Heart right ventricle (tissue), 16 donors: ENCODE measurements around the gene TULP3. TPM values are rescaled to one million over a fixed set of nuclear protein-coding genes. Genes with fewer than 3 reads are reported as not detected.

Source experiments
- ATAC-seq, 8 donors: fragments of 200-7000 bp; cut with Tn5 transposase; one replicate each; pipeline ENCODE4 v1.9.1; 2020; ENCODE audit warnings: mild to moderate bottlenecking in 8 of 8, moderate library complexity in 8 of 8, moderate number of reproducible peaks in 1 of 8
- DNase-seq, 2 donors: peaks; one replicate each; pipeline ENCODE4 v3.0.0-alpha.2; 2020
- H3K27ac ChIP-seq, 10 donors: fragments of 200-600 bp; sonication (generic) in 2 of 10; one replicate each; pipeline versions ENCODE4 v1.5.0 to v1.8.0; 2020 to 2022; ENCODE audit warnings: mild to moderate bottlenecking in 3 of 10
- H3K27me3 ChIP-seq, 7 donors: fragments of 200-600 bp; one replicate each; pipeline ENCODE4 v1.8.0; 2021 to 2022; ENCODE audit warnings: mild to moderate bottlenecking in 2 of 7
- H3K36me3 ChIP-seq, 9 donors: fragments of 200-600 bp; sonication (generic) in 1 of 9; one replicate each; pipeline versions ENCODE4 v1.5.0 to v1.8.0; 2020 to 2022; ENCODE audit warnings: mild to moderate bottlenecking in 2 of 9
- H3K4me1 ChIP-seq, 9 donors: fragments of 200-600 bp; sonication (generic) in 1 of 9; one replicate each; pipeline versions ENCODE4 v1.5.0 to v1.8.0; 2020 to 2022; ENCODE audit warnings: mild to moderate bottlenecking in 4 of 9
- H3K4me3 ChIP-seq, 10 donors: fragments of 200-600 bp; sonication (generic) in 2 of 10; one replicate each; pipeline versions ENCODE4 v1.5.0 to v1.8.0; 2020 to 2022; ENCODE audit warnings: mild to moderate bottlenecking in 7 of 10, moderate library complexity in 2 of 10
- H3K9me3 ChIP-seq, 11 donors: fragments of 200-600 bp in 10 of 11; sonication (generic) in 2 of 11; one replicate each; pipeline versions ENCODE4 v1.5.0 to v1.8.0; 2013 to 2022; ENCODE audit warnings: mild to moderate bottlenecking in 2 of 11, control low read depth in 1 of 11, moderate library complexity in 1 of 11
- WGBS, 2 donors: extraction: QIAGEN DNeasy Blood & Tissue Kit; methylation state at CpG; one replicate each; pipeline ENCODE4 v1.1.7; 2013; ENCODE audit warnings: inconsistent platforms in 1 of 2; 5-methylcytosine and 5-hydroxymethylcytosine counted together
- intact Hi-C, 10 donors: fragments of 100-400 bp; cut with DNase I; formaldehyde crosslinking; loops; one replicate each; pipeline versions ENCODE4 v1.11.1 to v1.14.2; 2022
- polyA plus RNA-seq, 2 donors: library from polyadenylated mRNA; stranded (reverse); fragments of 200-250 nt; gene quantifications; one replicate each; pipeline ENCODE4 v1.2.3, GENCODE V29; 2013
- total RNA-seq, 10 donors: library from RNA; stranded (reverse); fragmentation: NEBNext Ultra II Directional in 3 of 10; extraction: Animal tissue kit (Norgen Biotek cat#: 25700) in 3 of 10; gene quantifications; one replicate each; pipeline versions ENCODE4 v1.2.1 to v1.2.4, GENCODE V29; 2021 to 2023
- TF ChIP-seq, protein P1 (sequence below), 9 donors: fragments of 200-600 bp; sonication (generic) in 2 of 9; IDR thresholded peaks; one replicate each; pipeline versions ENCODE4 v1.5.0 to v1.8.0; 2021 to 2022; ENCODE audit warnings: antibody characterized with exemption in 9 of 9, mild to moderate bottlenecking in 5 of 9, moderate library complexity in 1 of 9
- donor health status: Arrhythmogenic right ventricular cardiomyopathy.
- donor health status: ischemic (EF 13 %, LVEDD 7.1; RV severe dilation, severe dysfunction).
- donor health status: healthy with polysubstance abuse.
- donor health status: DM: no; HTN: yes; CAD: no.
- donor health status: DM: no; HTN: no; CAD: no.
- donor health status: ischemic (EF 25% LVEDD 6.9; RV normal size, moderate dysfunction).
- donor health status: ischemic (EF 25% LVEDD 5.7; RV mildly dilated, moderate dysfunction).
- donor health status: healthy.
- donor health status: DM: yes; HTN: yes; CAD: no.
- donor health status: Ischemic cardiomyopathy.
- donor health status: ischemic (EF 35%, LVEDD 5.7; RV mildly dilated, moderate dysfunction).
- donor health status: nonischemic (EF 11% LVEDD 7.7; RV severe dilation, severe dysfunction).
- donor health status: DM: yes; HTN: yes; CAD: no.
- donor health status: PGD.
- donor health status: ischemic (EF 29% LVEDD 5.4; RV normal size, mild dysfunction).
- donor health status: nonischemic (EF 23%, LVEDD 6.1; RV moderate dilation, normal function).

The TULP3 gene
- total and polyA plus RNA-seq, 12 donors, result 4.0 to 7.3 (median 5.0) TPM

DNA sequence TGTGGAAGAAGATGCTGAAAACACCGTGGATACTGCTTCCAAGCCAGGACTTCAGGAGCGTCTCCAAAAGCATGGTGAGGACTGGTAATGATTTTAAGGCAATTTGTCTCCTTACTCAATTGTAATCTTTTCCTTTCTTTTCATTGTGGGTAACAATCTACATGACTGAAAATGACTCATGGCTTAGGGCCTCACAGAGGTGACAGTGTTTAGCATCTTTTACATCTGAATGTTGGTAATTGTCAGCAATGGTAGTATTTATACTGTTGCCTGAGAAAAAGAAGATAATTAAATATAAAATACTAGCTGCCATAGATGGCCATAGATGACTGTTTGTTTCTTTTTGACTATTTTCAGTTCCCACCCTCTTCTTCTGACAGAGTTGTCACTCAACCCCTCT is 31.6 kb downstream of the TULP3 start:
- H3K27me3 ChIP-seq, result no peaks in the 10 kb centered on the region
- H3K9me3 ChIP-seq, result no peaks in the 10 kb centered on the region
- H3K4me3 ChIP-seq, result no peak overlapping the region
- ATAC-seq (no peak), DNase-seq (no peak)
- TF ChIP-seq, protein P1, sequence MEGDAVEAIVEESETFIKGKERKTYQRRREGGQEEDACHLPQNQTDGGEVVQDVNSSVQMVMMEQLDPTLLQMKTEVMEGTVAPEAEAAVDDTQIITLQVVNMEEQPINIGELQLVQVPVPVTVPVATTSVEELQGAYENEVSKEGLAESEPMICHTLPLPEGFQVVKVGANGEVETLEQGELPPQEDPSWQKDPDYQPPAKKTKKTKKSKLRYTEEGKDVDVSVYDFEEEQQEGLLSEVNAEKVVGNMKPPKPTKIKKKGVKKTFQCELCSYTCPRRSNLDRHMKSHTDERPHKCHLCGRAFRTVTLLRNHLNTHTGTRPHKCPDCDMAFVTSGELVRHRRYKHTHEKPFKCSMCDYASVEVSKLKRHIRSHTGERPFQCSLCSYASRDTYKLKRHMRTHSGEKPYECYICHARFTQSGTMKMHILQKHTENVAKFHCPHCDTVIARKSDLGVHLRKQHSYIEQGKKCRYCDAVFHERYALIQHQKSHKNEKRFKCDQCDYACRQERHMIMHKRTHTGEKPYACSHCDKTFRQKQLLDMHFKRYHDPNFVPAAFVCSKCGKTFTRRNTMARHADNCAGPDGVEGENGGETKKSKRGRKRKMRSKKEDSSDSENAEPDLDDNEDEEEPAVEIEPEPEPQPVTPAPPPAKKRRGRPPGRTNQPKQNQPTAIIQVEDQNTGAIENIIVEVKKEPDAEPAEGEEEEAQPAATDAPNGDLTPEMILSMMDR (IDR thresholded peaks at IDR 0.05), result no peak
- peaks cover 0 to 82% (median 8%) of the 10 kb centered on the region in 9 donors for H3K36me3 ChIP-seq
- peaks cover 0 to 5% (median 0%) of the 10 kb centered on the region in 9 donors for H3K4me1 ChIP-seq
- WGBS, 2 donors, result 98% methylated on average over 2 of the region's 2 CpGs
- intact Hi-C loops, result no loop called here
- H3K27ac ChIP-seq, result no peak overlapping the region

DNA sequence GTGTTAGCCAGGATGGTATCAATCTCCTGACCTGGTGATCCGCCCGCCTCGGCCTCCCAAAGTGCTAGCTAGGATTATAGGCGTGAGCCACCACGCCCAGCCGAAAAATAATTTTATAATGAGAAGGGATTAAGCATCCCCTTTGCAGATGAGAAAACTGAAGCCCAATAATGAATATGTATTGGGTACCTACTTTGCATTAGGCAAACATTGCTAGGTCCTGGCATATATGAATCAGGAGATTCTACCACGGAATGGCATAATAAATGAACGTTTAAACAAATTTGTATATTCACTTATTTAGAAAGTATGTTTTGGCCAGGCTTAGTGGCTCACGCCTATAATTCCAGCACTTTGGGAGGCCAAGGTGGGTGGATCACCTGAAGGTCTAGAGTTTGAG is 32.4 kb downstream of the TULP3 start:
- peaks cover 0 to 5% (median 0%) of the 10 kb centered on the region in 9 donors for H3K4me1 ChIP-seq
- 97 to 98% methylated on average over 9 of the region's 9 CpGs for WGBS, 2 donors
- H3K27ac ChIP-seq, result no peak overlapping the region
- TF ChIP-seq, protein P1 (IDR thresholded peaks at IDR 0.05), result no peak
- no peak overlapping the region for H3K4me3 ChIP-seq
- intact Hi-C loops, result no loop called here
- no peaks in the 10 kb centered on the region for H3K9me3 ChIP-seq
- no peak for DNase-seq
- ATAC-seq, result no peak
- peaks cover 0 to 85% (median 8%) of the 10 kb centered on the region in 9 donors for H3K36me3 ChIP-seq
- no peaks in the 10 kb centered on the region for H3K27me3 ChIP-seq

DNA sequence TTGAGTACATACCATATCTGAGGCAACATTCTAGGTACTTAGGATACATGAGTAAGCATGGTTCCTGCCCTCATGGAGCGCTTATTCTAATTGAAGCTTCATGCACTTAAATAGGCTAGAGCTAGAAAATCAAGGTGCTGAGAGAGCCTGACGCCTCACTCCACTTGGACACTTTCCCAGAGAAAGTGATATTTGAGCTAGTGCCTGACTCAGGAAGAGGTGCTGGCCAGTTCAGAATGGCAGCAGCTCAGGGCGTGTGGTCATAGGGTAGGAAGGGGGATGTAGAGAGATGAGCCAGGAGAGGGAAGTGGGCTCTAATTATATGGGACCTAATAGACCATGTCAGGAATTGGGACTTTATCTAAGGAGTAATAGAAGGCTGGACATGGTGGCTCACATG is 33.3 kb downstream of the TULP3 start:
- DNase-seq (no peak), ATAC-seq (peak in 5 of 8 donors; percentile 39 to 83 (median 70))
- Histone ChIP-seq H3K4me1 (peaks cover 0 to 5% (median 0%) of the 10 kb centered on the region in 9 donors), H3K9me3 (no peaks in the 10 kb centered on the region), H3K36me3 (peaks cover 0 to 91% (median 8%) of the 10 kb centered on the region in 9 donors), H3K27me3 (no peaks in the 10 kb centered on the region), H3K27ac (no peak overlapping the region), H3K4me3 (no peak overlapping the region)
- WGBS, 2 donors, result 68 to 73% methylated on average over 3 of the region's 3 CpGs
- TF ChIP-seq, protein P1 (IDR thresholded peaks at IDR 0.05), result no peak
- intact Hi-C loops, result no loop called here

DNA sequence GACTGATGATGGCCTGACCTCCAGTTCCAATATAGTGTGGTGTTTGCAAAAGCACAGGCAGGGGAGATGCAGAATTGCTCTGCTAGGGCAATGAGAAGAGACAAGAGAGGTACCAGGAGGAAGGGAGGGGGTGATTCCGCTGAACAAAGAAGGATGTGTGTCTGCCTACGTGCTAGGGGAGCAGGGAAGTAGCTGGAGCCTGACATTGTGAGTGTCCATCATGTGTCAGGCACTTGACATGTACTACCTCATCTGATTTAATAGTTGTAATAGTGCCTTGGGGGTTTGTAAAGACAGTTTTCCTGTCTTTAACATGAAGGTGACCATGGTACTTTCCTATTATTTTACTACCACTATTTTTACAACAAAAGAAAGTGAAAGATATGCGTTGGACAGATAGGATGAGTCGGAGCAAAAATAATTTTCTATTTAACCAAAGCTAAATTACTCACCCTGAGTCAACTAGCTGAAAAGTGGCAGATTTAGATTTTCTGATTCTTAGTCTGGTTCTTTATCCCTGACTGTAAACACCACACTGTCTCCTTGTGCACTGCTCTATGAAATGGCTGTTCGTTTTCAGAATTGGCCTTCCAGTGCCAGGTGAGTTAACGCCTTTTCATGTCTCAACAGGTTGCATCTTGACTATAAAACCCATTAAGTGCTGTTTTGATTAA is 34.8 kb downstream of the TULP3 start:
- DNase-seq (no peak), ATAC-seq (no peak)
- Histone ChIP-seq H3K27ac (no peak overlapping the region), H3K27me3 (no peaks in the 10 kb centered on the region), H3K4me1 (peaks cover 0 to 5% (median 0%) of the 10 kb centered on the region in 9 donors), H3K36me3 (peaks cover 0 to 95% (median 12%) of the 10 kb centered on the region in 9 donors), H3K4me3 (no peak overlapping the region), H3K9me3 (no peaks in the 10 kb centered on the region)
- TF ChIP-seq, protein P1 (IDR thresholded peaks at IDR 0.05), result no peak
- WGBS, 2 donors, result 93 to 94% methylated on average over 6 of the region's 6 CpGs
- intact Hi-C loops, result no loop called here
